Measurements from ENCODE around the gene TACC2. TPM values are rescaled to one million over a fixed set of nuclear protein-coding genes. Genes with fewer than 3 reads are reported as not detected.

The TACC2 gene
- total and polyA plus RNA-seq, 2 experiments from 2014 or later = 4.3 to 16.7 TPM

DNA sequence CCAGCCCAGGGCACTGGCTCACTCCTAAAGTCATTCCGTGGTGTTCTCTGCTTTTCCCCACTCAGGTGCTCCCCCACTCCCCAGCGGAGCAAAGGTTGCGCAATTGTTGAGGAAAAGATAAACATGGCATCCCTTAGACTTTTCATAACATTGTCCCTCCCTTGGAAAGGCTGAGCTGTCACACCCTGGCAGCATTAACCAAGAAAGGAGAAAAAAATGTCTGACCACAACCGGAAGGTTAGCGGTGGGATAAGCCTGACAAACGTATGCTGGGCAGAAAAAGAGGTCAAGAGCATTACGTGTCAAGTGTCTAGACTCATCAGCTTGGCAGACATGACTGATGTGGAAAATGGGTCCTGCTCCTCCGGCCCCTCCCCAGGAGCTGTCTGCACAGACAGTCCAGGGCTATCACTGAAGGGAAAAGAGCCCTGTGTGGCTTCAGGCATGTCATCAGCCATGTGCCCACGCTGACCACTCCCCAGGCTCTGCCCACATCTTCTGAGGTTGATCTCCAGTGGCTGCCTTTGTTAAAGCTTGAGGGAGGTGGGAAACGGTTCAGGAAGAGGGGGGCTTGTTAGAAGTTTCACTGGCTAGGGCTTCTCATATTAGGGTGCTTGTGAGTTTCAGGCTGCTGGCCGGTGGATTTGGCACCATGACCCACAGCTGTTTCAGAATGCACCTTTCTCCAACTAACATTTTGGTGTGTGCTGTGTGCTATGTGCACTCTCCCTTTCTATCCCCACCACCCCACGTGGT lies 312.3 kb downstream of the TACC2 start:
- H2AFZ ChIP-seq = no peak overlapping the region
- TF ChIP-seq EZH2 (IDR thresholded peaks at IDR 0.05; ENCODE audit: insufficient read depth, poor library complexity, severe bottlenecking) (no peak), EZH2phosphoT487 (IDR thresholded peaks at IDR 0.05; ENCODE audit: insufficient read depth, low read depth) (no peak)
- peaks cover 13% of the 10 kb centered on the region for H3K4me1 ChIP-seq (ENCODE audit: insufficient read depth)
- no peaks in the 10 kb centered on the region for H3K9me3 ChIP-seq (ENCODE audit: low read depth)
- in situ Hi-C loops (cut with MboI) = no loop called here
- peak overlapping the region; percentile 29; the same call in 1 of the 2 replicates for H3K9ac ChIP-seq
- H4K20me1 ChIP-seq (ENCODE audit: insufficient read depth) = no peaks in the 10 kb centered on the region
- H3K79me2 ChIP-seq (ENCODE audit: insufficient read depth) = no peaks in the 10 kb centered on the region
- peak overlapping the region; percentile 60 for H3K27ac ChIP-seq
- 24 to 26% methylated on average over 12 of the region's 12 CpGs for WGBS, 2 experiments (ENCODE audit: low coverage in 1 of 2, low lambda C conversion rate in 2 of 2, missing lambda C conversion rate in 2 of 2)
- H3K36me3 ChIP-seq (ENCODE audit: low read depth) = no peaks in the 10 kb centered on the region
- no peaks in the 10 kb centered on the region for H3K9me2 ChIP-seq (ENCODE audit: insufficient read depth)
- H3K27me3 ChIP-seq (replicated peaks; ENCODE audit: insufficient read depth) = peaks cover 7% of the 10 kb centered on the region; the same call in 1 of the 2 replicates
- peaks cover 8% of the 10 kb centered on the region for H3F3A ChIP-seq (ENCODE audit: insufficient read depth)
- H3K4me2 ChIP-seq (ENCODE audit: unreplicated experiment) = peak overlapping the region; percentile 42
- H3K4me3 ChIP-seq = no peak overlapping the region
- peak; percentile 93 for DNase-seq

DNA sequence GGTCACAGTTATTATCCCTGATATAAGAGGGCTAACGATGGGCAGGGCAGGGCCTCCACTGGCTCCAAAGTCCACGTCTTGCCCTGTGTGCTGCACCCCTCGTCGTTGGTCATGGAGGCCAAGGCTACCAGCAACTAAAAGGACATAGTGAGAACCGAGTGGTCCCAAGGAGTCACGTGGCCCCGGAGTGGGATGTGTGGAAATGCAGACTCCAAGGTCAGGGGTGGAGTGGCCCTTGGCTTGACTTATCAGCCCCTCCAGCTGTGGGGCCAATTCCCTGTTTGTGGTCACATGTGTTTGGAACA lies 312.8 kb downstream of the TACC2 start:
- peak overlapping the region; percentile 29; the same call in 1 of the 2 replicates for H3K9ac ChIP-seq
- WGBS, 2 experiments (ENCODE audit: low coverage in 1 of 2, low lambda C conversion rate in 2 of 2, missing lambda C conversion rate in 2 of 2) = 97 to 99% methylated on average over 7 of the region's 7 CpGs
- peaks cover 1% of the 10 kb centered on the region; the same call in 1 of the 2 replicates for H3K27me3 ChIP-seq (replicated peaks; ENCODE audit: insufficient read depth)
- no peak overlapping the region for H2AFZ ChIP-seq
- H3K4me3 ChIP-seq = no peak overlapping the region
- TF ChIP-seq EZH2 (IDR thresholded peaks at IDR 0.05; ENCODE audit: insufficient read depth, poor library complexity, severe bottlenecking) = no peak
- TF ChIP-seq EZH2phosphoT487 (IDR thresholded peaks at IDR 0.05; ENCODE audit: insufficient read depth, low read depth) = no peak
- no peak for DNase-seq
- peak overlapping the region; percentile 60 for H3K27ac ChIP-seq
- H3K36me3 ChIP-seq (ENCODE audit: low read depth) = no peaks in the 10 kb centered on the region
- peaks cover 13% of the 10 kb centered on the region for H3K4me1 ChIP-seq (ENCODE audit: insufficient read depth)
- no peaks in the 10 kb centered on the region for H3K9me3 ChIP-seq (ENCODE audit: low read depth)
- no peak overlapping the region for H3K4me2 ChIP-seq (ENCODE audit: unreplicated experiment)
- H3K9me2 ChIP-seq (ENCODE audit: insufficient read depth) = no peaks in the 10 kb centered on the region
- H4K20me1 ChIP-seq (ENCODE audit: insufficient read depth) = no peaks in the 10 kb centered on the region
- no peaks in the 10 kb centered on the region for H3K79me2 ChIP-seq (ENCODE audit: insufficient read depth)
- peaks cover 9% of the 10 kb centered on the region for H3F3A ChIP-seq (ENCODE audit: insufficient read depth)
- in situ Hi-C loops (cut with MboI) = no loop called here

DNA sequence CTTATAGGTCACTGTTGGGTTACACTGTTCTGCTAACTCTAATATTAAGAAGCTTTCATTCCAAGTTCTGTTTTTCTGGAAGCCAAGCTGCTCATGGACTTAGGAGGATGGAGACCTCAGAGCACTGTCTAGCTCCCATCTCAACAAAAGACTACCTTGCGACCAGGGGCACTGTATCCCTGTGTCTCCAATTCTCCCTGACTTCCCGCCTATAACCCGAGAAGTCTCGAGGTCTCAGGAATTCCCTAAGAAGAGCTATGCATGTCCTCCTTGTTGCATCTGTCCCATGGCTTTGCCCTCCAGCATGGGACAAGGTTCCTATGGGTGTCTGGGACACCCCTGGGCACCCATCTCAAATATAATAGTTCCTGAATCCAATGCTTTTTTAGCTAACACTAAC lies 313.4 kb downstream of the TACC2 start:
- no peak for TF ChIP-seq EZH2phosphoT487 (IDR thresholded peaks at IDR 0.05; ENCODE audit: insufficient read depth, low read depth)
- no peak for TF ChIP-seq EZH2 (IDR thresholded peaks at IDR 0.05; ENCODE audit: insufficient read depth, poor library complexity, severe bottlenecking)
- no peaks in the 10 kb centered on the region for H4K20me1 ChIP-seq (ENCODE audit: insufficient read depth)
- peaks cover 14% of the 10 kb centered on the region for H3F3A ChIP-seq (ENCODE audit: insufficient read depth)
- no peaks in the 10 kb centered on the region for H3K79me2 ChIP-seq (ENCODE audit: insufficient read depth)
- no peak overlapping the region for H3K4me3 ChIP-seq
- H3K9me2 ChIP-seq (ENCODE audit: insufficient read depth) = no peaks in the 10 kb centered on the region
- H3K4me1 ChIP-seq (ENCODE audit: insufficient read depth) = peaks cover 17% of the 10 kb centered on the region
- H3K9me3 ChIP-seq (ENCODE audit: low read depth) = no peaks in the 10 kb centered on the region
- no peak overlapping the region for H2AFZ ChIP-seq
- DNase-seq = no peak
- in situ Hi-C loops (cut with MboI) = no loop called here
- H3K4me2 ChIP-seq (ENCODE audit: unreplicated experiment) = no peak overlapping the region
- WGBS, 2 experiments (ENCODE audit: low coverage in 1 of 2, low lambda C conversion rate in 2 of 2, missing lambda C conversion rate in 2 of 2) = 94% methylated on average over 4 of the region's 4 CpGs
- no peak overlapping the region for H3K27ac ChIP-seq
- no peak overlapping the region for H3K9ac ChIP-seq
- no peaks in the 10 kb centered on the region for H3K36me3 ChIP-seq (ENCODE audit: low read depth)
- no peaks in the 10 kb centered on the region for H3K27me3 ChIP-seq (replicated peaks; ENCODE audit: insufficient read depth)

- no peak overlapping the region for H3K9ac ChIP-seq
- H3K4me3 ChIP-seq = no peak overlapping the region
- no peaks in the 10 kb centered on the region for H4K20me1 ChIP-seq (ENCODE audit: insufficient read depth)
- H3K4me1 ChIP-seq (ENCODE audit: insufficient read depth) = peaks cover 25% of the 10 kb centered on the region
- no peak overlapping the region for H3K4me2 ChIP-seq (ENCODE audit: unreplicated experiment)
- no peak overlapping the region for H3K27ac ChIP-seq
- no peaks in the 10 kb centered on the region for H3K27me3 ChIP-seq (replicated peaks; ENCODE audit: insufficient read depth)
- TF ChIP-seq EZH2 (IDR thresholded peaks at IDR 0.05; ENCODE audit: insufficient read depth, poor library complexity, severe bottlenecking) = no peak
- TF ChIP-seq EZH2phosphoT487 (IDR thresholded peaks at IDR 0.05; ENCODE audit: insufficient read depth, low read depth) = no peak
- 82 to 83% methylated on average over 9 of the region's 9 CpGs for WGBS, 2 experiments (ENCODE audit: low coverage in 1 of 2, low lambda C conversion rate in 2 of 2, missing lambda C conversion rate in 2 of 2)
- H3K9me3 ChIP-seq (ENCODE audit: low read depth) = no peaks in the 10 kb centered on the region
- no peaks in the 10 kb centered on the region for H3K36me3 ChIP-seq (ENCODE audit: low read depth)
- in situ Hi-C loops (cut with MboI) = no loop called here
- no peaks in the 10 kb centered on the region for H3K79me2 ChIP-seq (ENCODE audit: insufficient read depth)
- H3K9me2 ChIP-seq (ENCODE audit: insufficient read depth) = no peaks in the 10 kb centered on the region
- no peak for DNase-seq
- peaks cover 23% of the 10 kb centered on the region for H3F3A ChIP-seq (ENCODE audit: insufficient read depth)
- H2AFZ ChIP-seq = no peak overlapping the region
Observed at GRCh38 chr10:122303271-122304053, 314.5 kb downstream of the TACC2 start.

Small RNAs within 50 kb of the gene (small RNA-seq; reads per million reads assigned to genes)
- gene RF02219 (ENCODE audit: low read depth, low replicate concordance) = not detected

Other genes with a start within 250 kb of the TACC2 start
- 14.2 and 19.1 TPM in 2 replicates for gene ATE1, start 61.1 kb upstream of the TACC2 start, total RNA-seq (2014; rRNA removed; shearing (Covaris generic))
- 14.1 and 14.8 TPM in 2 replicates for gene ATE1, start 61.1 kb upstream of the TACC2 start, polyA plus RNA-seq (2016; fragmentation: Nextera tagmentation; extraction: Ambion mirVana)
- 29.2 and 37.9 TPM in 2 replicates for gene NSMCE4A, start 13.9 kb upstream of the TACC2 start, total RNA-seq (2014; rRNA removed; shearing (Covaris generic))
- gene NSMCE4A, start 13.9 kb upstream of the TACC2 start, polyA plus RNA-seq (2016; fragmentation: Nextera tagmentation; extraction: Ambion mirVana) = 25.6 and 26.3 TPM in 2 replicates